DND-41 (cell line): ENCODE data around the gene SLC4A5.

Experiments used
- ATAC-seq: fragments of 200-7000 bp; cut with Tn5 transposase; 3 replicates; pipeline ENCODE4 v1.9.1; 2021; ENCODE audit warnings: low read depth; ENCODE audit not compliant: insufficient read depth
- DNase-seq: peaks from one replicate; pipeline ENCODE4 v3.0.0-alpha.2; 2020
- H2AFZ ChIP-seq: 2 replicates; pipeline ENCODE4 v1.6.0; 2012; ENCODE audit warnings: low read depth, low read length
- H3K27ac ChIP-seq: 2 replicates; pipeline ENCODE4 v1.5.1; 2012; ENCODE audit warnings: low read length, inconsistent platforms
- H3K27me3 ChIP-seq: fragments of 200-600 bp; sonication (generic); 2 replicates; pipeline ENCODE4 v1.6.0; 2012; ENCODE audit warnings: low read length, mild to moderate bottlenecking, inconsistent platforms; ENCODE audit not compliant: insufficient read depth, poor library complexity
- H3K36me3 ChIP-seq: 2 replicates; pipeline ENCODE4 v1.5.1; 2012; ENCODE audit warnings: low read length, inconsistent platforms; ENCODE audit not compliant: insufficient read depth
- H3K4me1 ChIP-seq: 2 replicates; pipeline ENCODE4 v1.5.1; 2012; ENCODE audit warnings: mild to moderate bottlenecking, low read length; ENCODE audit not compliant: insufficient read depth
- H3K4me2 ChIP-seq: 2 replicates; pipeline ENCODE4 v1.6.0; 2012; ENCODE audit warnings: mild to moderate bottlenecking, moderate library complexity, low read length, inconsistent platforms; ENCODE audit not compliant: insufficient read depth
- H3K4me3 ChIP-seq, 2 experiments: fragments of 200-600 bp in 1 of 2; shearing (Covaris generic) in 1 of 2; 2 replicates each; pipeline ENCODE4 v1.5.1; 2012 to 2016; ENCODE audit warnings: inconsistent platforms in 2 of 2, low read length in 2 of 2, mild to moderate bottlenecking in 2 of 2, low read depth in 1 of 2, moderate library complexity in 1 of 2
- H3K79me2 ChIP-seq: 2 replicates; pipeline ENCODE4 v1.6.0; 2012; ENCODE audit warnings: low read length, inconsistent platforms; ENCODE audit not compliant: insufficient read depth
- H3K9ac ChIP-seq: 2 replicates; pipeline ENCODE4 v1.6.0; 2012; ENCODE audit warnings: low read depth, mild to moderate bottlenecking, inconsistent platforms, low read length, moderate library complexity
- H3K9me3 ChIP-seq: 2 replicates; pipeline ENCODE4 v1.5.1; 2012; ENCODE audit warnings: low read length, moderate library complexity, mild to moderate bottlenecking, inconsistent platforms; ENCODE audit not compliant: insufficient read depth, severe bottlenecking
- H4K20me1 ChIP-seq: 2 replicates; pipeline ENCODE4 v1.6.0; 2012; ENCODE audit warnings: low read length; ENCODE audit not compliant: insufficient read depth
- CTCF ChIP-seq: IDR thresholded peaks from 2 replicates; pipeline ENCODE4 v1.5.1; 2012; ENCODE audit warnings: borderline replicate concordance, low read length, moderate library complexity, mild to moderate bottlenecking; ENCODE audit not compliant: poor library complexity, severe bottlenecking; ENCODE audit errors: extremely low read depth
- EZH2 ChIP-seq: IDR thresholded peaks from 3 replicates; pipeline ENCODE4 v1.6.1; 2012; ENCODE audit warnings: borderline replicate concordance, low read depth, mild to moderate bottlenecking, moderate library complexity, low read length, inconsistent platforms; ENCODE audit not compliant: severe bottlenecking

SLC4A5 gene

GRCh38 chr2:74333896-74334586 is 9.2 kb downstream of the SLC4A5 start:
- Histone ChIP-seq H3K9ac (no peak overlapping the region), H3K9me3 (no peaks in the 10 kb centered on the region), H3K4me1 (no peaks in the 10 kb centered on the region), H3K79me2 (no peaks in the 10 kb centered on the region), H3K36me3 (no peaks in the 10 kb centered on the region), H2AFZ (no peak overlapping the region), H3K27me3 (no peaks in the 10 kb centered on the region), H3K4me2 (no peak overlapping the region), H3K4me3 (no peak overlapping the region), H4K20me1 (no peaks in the 10 kb centered on the region), H3K27ac (no peak overlapping the region)
- TF ChIP-seq EZH2 (no peak), CTCF (no peak)
- no peak for DNase-seq
- no peak for ATAC-seq

DNA sequence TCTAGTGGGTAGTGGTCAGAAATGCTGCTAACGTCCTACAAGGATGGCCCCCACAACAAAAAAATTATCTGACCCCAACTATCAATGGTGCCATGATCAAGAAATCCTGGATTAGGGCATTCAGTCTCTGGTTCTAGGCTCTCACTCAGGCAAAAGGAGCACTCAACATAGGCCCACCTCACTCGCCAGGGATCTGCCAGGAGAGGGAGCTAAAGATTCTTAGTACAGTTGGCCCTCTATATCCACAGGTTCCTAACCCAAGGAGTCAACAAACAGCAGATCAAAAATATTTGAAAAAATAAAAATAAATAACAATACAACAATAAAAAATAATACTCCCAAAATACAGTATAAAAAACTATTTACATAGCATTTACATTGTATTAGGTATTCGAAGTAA is 10.0 kb downstream of the SLC4A5 start:
- DNase-seq = peak; percentile 37
- Histone ChIP-seq H3K9me3 (no peaks in the 10 kb centered on the region), H2AFZ (no peak overlapping the region), H3K4me3 (no peak overlapping the region), H3K27ac (no peak overlapping the region), H3K79me2 (no peaks in the 10 kb centered on the region), H4K20me1 (no peaks in the 10 kb centered on the region), H3K36me3 (no peaks in the 10 kb centered on the region), H3K4me2 (no peak overlapping the region), H3K4me1 (no peaks in the 10 kb centered on the region), H3K9ac (no peak overlapping the region), H3K27me3 (no peaks in the 10 kb centered on the region)
- ATAC-seq = peak; percentile 59; the same call in 1 of the 3 replicates
- TF ChIP-seq CTCF = peak; percentile 61
- no peak for TF ChIP-seq EZH2

- Histone ChIP-seq H2AFZ (no peak overlapping the region), H3K9ac (no peak overlapping the region), H3K9me3 (no peaks in the 10 kb centered on the region), H3K4me1 (no peaks in the 10 kb centered on the region), H3K27ac (no peak overlapping the region), H3K36me3 (no peaks in the 10 kb centered on the region), H3K27me3 (no peaks in the 10 kb centered on the region), H4K20me1 (no peaks in the 10 kb centered on the region), H3K79me2 (no peaks in the 10 kb centered on the region), H3K4me3 (no peak overlapping the region), H3K4me2 (no peak overlapping the region)
- DNase-seq = no peak
- TF ChIP-seq EZH2 = no peak
- TF ChIP-seq CTCF = no peak
- ATAC-seq = no peak
Measured at GRCh38 chr2:74332550-74333174, 10.6 kb downstream of the SLC4A5 start.
